Common myeloid progenitor, CD34-positive (primary cell): ENCODE measurements around the gene BLOC1S5.

Experiments used
- CTCF ChIA-PET: fragments of 350-600 bp; sonication (Branson Sonifier 250); formaldehyde crosslinking; loops from one replicate; lab custom pipeline; 2021; ENCODE audit warnings: antibody characterized with exemption; lab: Charles Lee
- POLR2A ChIA-PET: fragments of 350-600 bp; sonication (Branson Sonifier 250); formaldehyde crosslinking; loops from one replicate; lab custom pipeline; 2021; ENCODE audit warnings: antibody characterized with exemption; lab: Charles Lee
- DNase-seq, 3 donors: peaks; one replicate each; pipeline versions ENCODE4 v3.0.0 to v3.0.0-alpha.2; 2013
- H3K27ac ChIP-seq, 2 experiments: 1 replicate in 1 of 2; 2 replicates in 1 of 2; pipeline ENCODE4 v1.7.0; 2013; ENCODE audit warnings: inconsistent platforms in 2 of 2, low read length in 2 of 2, mild to moderate bottlenecking in 2 of 2, low read depth in 1 of 2, moderate library complexity in 1 of 2; ENCODE audit not compliant: severe bottlenecking in 2 of 2, insufficient read depth in 1 of 2, poor library complexity in 1 of 2
- H3K27me3 ChIP-seq, 5 experiments: replicated peaks in 2 of 5; 1 replicate in 3 of 5; 2 replicates in 2 of 5; pipeline versions ENCODE4 v1.6.1 to v1.7.0; 2013; ENCODE audit warnings: low read length in 4 of 5, mild to moderate bottlenecking in 2 of 5, moderate library complexity in 2 of 5, inconsistent platforms in 1 of 5; ENCODE audit not compliant: insufficient read depth in 5 of 5, control insufficient read depth in 4 of 5
- H3K36me3 ChIP-seq, 4 experiments: 1 replicate in 2 of 4; 2 replicates in 2 of 4; pipeline versions ENCODE4 v1.6.1 to v1.7.0; 2013; ENCODE audit warnings: low read length in 3 of 4, control low read depth in 1 of 4, mild to moderate bottlenecking in 1 of 4; ENCODE audit not compliant: control insufficient read depth in 4 of 4, insufficient read depth in 4 of 4
- H3K4me1 ChIP-seq, 4 experiments: 1 replicate in 3 of 4; 2 replicates in 1 of 4; pipeline versions ENCODE4 v1.6.1 to v1.7.1; 2013; ENCODE audit warnings: low read length in 3 of 4, mild to moderate bottlenecking in 3 of 4, control low read depth in 1 of 4, inconsistent platforms in 1 of 4, moderate library complexity in 1 of 4; ENCODE audit not compliant: control insufficient read depth in 4 of 4, insufficient read depth in 4 of 4; ENCODE audit errors: control extremely low read depth in 1 of 4
- H3K4me3 ChIP-seq, 7 experiments: 1 replicate in 4 of 7; 2 replicates in 3 of 7; pipeline versions ENCODE4 v1.5.1 to v1.7.0; 2013; ENCODE audit warnings: mild to moderate bottlenecking in 7 of 7, low read length in 6 of 7, moderate library complexity in 6 of 7, inconsistent platforms in 2 of 7, low read depth in 2 of 7, control low read depth in 1 of 7; ENCODE audit not compliant: insufficient read depth in 4 of 7, control insufficient read depth in 1 of 7; ENCODE audit errors: extremely low read depth in 1 of 7
- H3K9me3 ChIP-seq, 5 experiments: 1 replicate in 4 of 5; 2 replicates in 1 of 5; pipeline versions ENCODE4 v1.6.1 to v1.7.1; 2013; ENCODE audit warnings: low read length in 4 of 5, mild to moderate bottlenecking in 2 of 5, inconsistent platforms in 1 of 5, low read depth in 1 of 5, moderate library complexity in 1 of 5; ENCODE audit not compliant: control insufficient read depth in 4 of 5, insufficient read depth in 2 of 5; ENCODE audit errors: control extremely low read depth in 1 of 5
- WGBS: methylation state at CpG from one replicate; pipeline ENCODE4 v1.1.5; 2013; ENCODE audit not compliant: insufficient coverage; 5-methylcytosine and 5-hydroxymethylcytosine counted together

Gene BLOC1S5

GRCh38 chr6:7974938-7975763, 89.0 kb downstream of the BLOC1S5 start:
- WGBS, result 2% methylated on average over 15 of the region's 18 CpGs
- ChIA-PET POLR2A (interaction anchor here (0.6 kb wide), 2 partner anchors 588 to 864 kb away, joined by 3 to 4 read pairs; no protein-coding TSS in a partner anchor), CTCF (interaction anchor here (0.6 to 1.5 kb wide), 4 partner anchors 15 to 247 kb away, joined by 3 to 5 read pairs (median 4); no protein-coding TSS in a partner anchor)
- Histone ChIP-seq H3K4me3 (peak overlapping the region in 4 of 7 experiments; percentile 17 to 74 (median 62)), H3K9me3 (peaks cover 0 to 3% (median 0%) of the 10 kb centered on the region in 5 experiments), H3K4me1 (peaks cover 5 to 29% (median 19%) of the 10 kb centered on the region in 4 experiments), H3K27me3 (no peaks in the 10 kb centered on the region), H3K36me3 (no peaks in the 10 kb centered on the region), H3K27ac (peak overlapping the region; percentile 47 to 73)
- DNase-seq, result peak; percentile 85 to 94 (median 90)

DNA sequence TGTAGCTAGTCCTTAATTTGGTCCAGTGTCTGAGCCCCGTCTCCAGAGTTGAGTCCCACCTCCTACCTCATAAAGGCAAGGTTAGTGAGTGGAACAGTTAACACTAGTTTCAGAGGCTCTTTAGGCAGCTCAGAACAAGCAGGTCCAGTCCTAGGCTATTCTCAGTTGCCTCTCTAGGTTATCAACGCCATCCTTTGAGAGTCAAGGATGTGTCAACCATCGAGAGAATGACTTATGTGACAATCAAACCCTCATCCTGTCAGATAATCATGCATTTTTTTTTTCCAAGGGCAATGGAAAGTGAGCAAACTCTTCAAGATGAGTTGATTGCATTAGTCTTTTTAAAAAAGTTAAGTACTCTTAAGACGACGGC, 89.6 kb downstream of the BLOC1S5 start:
- Histone ChIP-seq H3K9me3 (peaks cover 0 to 7% (median 0%) of the 10 kb centered on the region in 5 experiments), H3K27me3 (no peaks in the 10 kb centered on the region), H3K4me3 (peak overlapping the region in 4 of 7 experiments; percentile 17 to 74 (median 62)), H3K4me1 (peaks cover 5 to 29% (median 19%) of the 10 kb centered on the region in 4 experiments), H3K36me3 (no peaks in the 10 kb centered on the region), H3K27ac (peak overlapping the region; percentile 47 to 73)
- ChIA-PET CTCF (interaction anchor here (0.6 to 1.5 kb wide), 4 partner anchors 11 to 166 kb away, joined by 3 to 5 read pairs (median 4); no protein-coding TSS in a partner anchor), POLR2A (interaction anchor here (0.6 kb wide), 1 partner anchor 587 kb away, joined by 4 read pairs; no protein-coding TSS in a partner anchor)
- DNase-seq, result no peak
- 33% methylated on average over 3 of the region's 5 CpGs for WGBS

- Histone ChIP-seq H3K4me1 (peaks cover 5 to 29% (median 19%) of the 10 kb centered on the region in 4 experiments), H3K4me3 (no peak overlapping the region), H3K36me3 (no peaks in the 10 kb centered on the region), H3K27ac (no peak overlapping the region), H3K9me3 (peaks cover 0 to 7% (median 0%) of the 10 kb centered on the region in 5 experiments), H3K27me3 (no peaks in the 10 kb centered on the region)
- ChIA-PET POLR2A (no interaction called here), CTCF (interaction anchor here (1.0 to 1.4 kb wide), 4 partner anchors 10 to 74 kb away, joined by 3 to 5 read pairs (median 4); no protein-coding TSS in a partner anchor)
- no CpG with 5 or more reads among the region's 2 CpGs for WGBS
- no peak for DNase-seq
These were observed 90.6 kb downstream of the BLOC1S5 start for GRCh38 chr6:7973584-7973983.

DNA sequence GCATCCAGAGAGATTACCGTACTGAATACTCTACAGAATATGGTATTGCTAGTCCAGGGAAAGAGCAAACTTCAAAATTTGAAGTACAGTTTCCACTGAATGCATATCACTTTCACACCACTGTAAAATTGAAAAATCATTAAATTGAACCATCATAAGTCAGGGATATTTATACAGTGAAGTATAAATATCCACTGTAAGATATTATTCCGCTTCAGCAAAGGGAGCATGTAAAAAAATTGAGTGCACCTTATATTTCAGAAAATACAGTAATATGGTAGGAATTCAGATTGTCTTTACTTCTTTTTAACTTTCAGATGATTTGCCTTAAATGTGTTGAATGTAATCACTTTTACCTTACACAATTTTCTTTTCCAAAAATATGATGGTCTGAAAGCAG, 92.7 kb downstream of the BLOC1S5 start:
- H3K27me3 ChIP-seq, result no peaks in the 10 kb centered on the region
- no peaks in the 10 kb centered on the region for H3K36me3 ChIP-seq
- POLR2A ChIA-PET, result no interaction called here
- peaks cover 5 to 26% (median 18%) of the 10 kb centered on the region in 4 experiments for H3K4me1 ChIP-seq
- no peak overlapping the region for H3K4me3 ChIP-seq
- peaks cover 0 to 7% (median 0%) of the 10 kb centered on the region in 5 experiments for H3K9me3 ChIP-seq
- CTCF ChIA-PET, result interaction anchor here (1.1 kb wide), 1 partner anchor 104 kb away, joined by 3 read pairs; no protein-coding TSS in a partner anchor
- no peak overlapping the region for H3K27ac ChIP-seq
- no peak for DNase-seq
- WGBS, result no CpG with 5 or more reads among the region's 2 CpGs

DNA sequence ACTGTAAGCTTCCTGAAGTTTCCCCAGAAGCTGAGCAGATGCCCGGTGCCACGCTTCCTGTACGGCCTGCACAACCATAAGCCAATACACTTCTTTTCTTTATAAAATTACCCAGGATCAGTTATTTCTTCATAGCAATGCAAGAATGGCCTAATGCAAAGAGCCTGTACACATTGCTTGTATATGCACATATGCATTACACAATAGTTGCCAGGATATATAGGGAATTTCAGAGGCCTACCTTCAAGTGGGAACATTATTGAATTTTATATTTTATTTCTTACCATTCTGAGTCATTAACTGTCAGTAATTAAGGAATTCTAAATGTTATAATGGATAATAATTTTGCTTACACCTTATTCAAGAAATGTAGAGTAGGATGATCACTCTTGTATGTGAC, 93.6 kb downstream of the BLOC1S5 start:
- H3K4me1 ChIP-seq, result peaks cover 3 to 18% (median 11%) of the 10 kb centered on the region in 4 experiments
- H3K27ac ChIP-seq, result no peak overlapping the region
- H3K4me3 ChIP-seq, result no peak overlapping the region
- CTCF ChIA-PET, result no interaction called here
- no peaks in the 10 kb centered on the region for H3K27me3 ChIP-seq
- H3K36me3 ChIP-seq, result no peaks in the 10 kb centered on the region
- no peak for DNase-seq
- POLR2A ChIA-PET, result no interaction called here
- peaks cover 0 to 7% (median 0%) of the 10 kb centered on the region in 5 experiments for H3K9me3 ChIP-seq
- 100% methylated on average over 3 of the region's 3 CpGs for WGBS
